WTC11 (cell line): ENCODE results near the gene CARHSP1. TPM values are rescaled to one million over a fixed set of nuclear protein-coding genes. Genes with fewer than 3 reads are reported as not detected.

Experiments
- ATAC-seq: fragments of 200-7000 bp; cut with Tn5 transposase; 2 replicates; pipeline ENCODE4 v1.10.0; 2021; ENCODE audit warnings: mild to moderate bottlenecking, moderate library complexity
- CTCF ChIA-PET: fragments of 300-600 bp; sonication (Branson Sonifier 250); formaldehyde crosslinking; loops from one replicate; lab custom pipeline; 2021; ENCODE audit warnings: antibody characterized with exemption; lab: Charles Lee
- POLR2A ChIA-PET: fragments of 350-600 bp; sonication (Branson Sonifier 250); formaldehyde crosslinking; loops from one replicate; lab custom pipeline; 2021; ENCODE audit warnings: antibody characterized with exemption; lab: Charles Lee
- DNase-seq: peaks from one replicate; pipeline ENCODE4 v3.0.0; 2021; ENCODE audit warnings: low spot score
- H3K27ac Mint-ChIP-seq: 2 replicates; pipeline ENCODE4 v1.8.0; 2021; ENCODE audit warnings: mixed read lengths
- H3K27me3 Mint-ChIP-seq: 2 replicates; pipeline ENCODE4 v1.8.0; 2021; ENCODE audit warnings: low read depth, mild to moderate bottlenecking, moderate library complexity, mixed read lengths
- H3K36me3 Mint-ChIP-seq: 2 replicates; pipeline ENCODE4 v1.8.0; 2021; ENCODE audit warnings: mixed read lengths
- H3K4me1 Mint-ChIP-seq: 2 replicates; pipeline ENCODE4 v1.8.0; 2022; ENCODE audit warnings: mixed read lengths
- H3K4me3 Mint-ChIP-seq: 2 replicates; pipeline ENCODE4 v1.8.0; 2021; ENCODE audit warnings: mild to moderate bottlenecking, moderate library complexity, mixed read lengths
- H3K9me3 Mint-ChIP-seq: 2 replicates; pipeline ENCODE4 v1.8.0; 2021; ENCODE audit warnings: mixed read lengths
- E2F5 ChIP-seq: sonication (generic); formaldehyde crosslinking; IDR thresholded peaks from 2 replicates; pipeline ENCODE4 v1.8.1; 2022; ENCODE audit warnings: mild to moderate bottlenecking, moderate library complexity, missing genetic modification reagents
- HMGXB4 ChIP-seq: sonication (generic); formaldehyde crosslinking; IDR thresholded peaks from 2 replicates; pipeline ENCODE4 v1.8.1; 2023; ENCODE audit warnings: mild to moderate bottlenecking, moderate library complexity, missing genetic modification reagents
- JUN ChIP-seq: sonication (generic); formaldehyde crosslinking; IDR thresholded peaks from 2 replicates; pipeline ENCODE4 v1.8.0; 2023; ENCODE audit warnings: mild to moderate bottlenecking, missing genetic modification reagents
- KAT7 ChIP-seq: sonication (generic); formaldehyde crosslinking; IDR thresholded peaks from 2 replicates; pipeline ENCODE4 v1.8.1; 2023; ENCODE audit warnings: missing genetic modification reagents, mild to moderate bottlenecking, borderline replicate concordance
- RELA ChIP-seq: sonication (generic); formaldehyde crosslinking; IDR thresholded peaks from 2 replicates; pipeline ENCODE4 v1.8.1; 2022; ENCODE audit warnings: missing genetic modification reagents, mild to moderate bottlenecking, borderline replicate concordance
- SMAD3 ChIP-seq: sonication (generic); formaldehyde crosslinking; IDR thresholded peaks from 2 replicates; pipeline ENCODE4 v1.8.0; 2022; ENCODE audit warnings: missing genetic modification reagents, mild to moderate bottlenecking, borderline replicate concordance
- SP1 ChIP-seq: sonication (generic); formaldehyde crosslinking; conservative IDR thresholded peaks from 2 replicates; pipeline ENCODE4 v1.8.1; 2022; ENCODE audit warnings: missing genetic modification reagents
- TEAD1 ChIP-seq: sonication (generic); formaldehyde crosslinking; IDR thresholded peaks from 2 replicates; pipeline ENCODE4 v1.8.0; 2022; ENCODE audit warnings: mild to moderate bottlenecking, missing genetic modification reagents
- ZNF138 ChIP-seq: sonication (generic); formaldehyde crosslinking; conservative IDR thresholded peaks from 2 replicates; pipeline ENCODE4 v1.8.1; 2022; ENCODE audit warnings: mild to moderate bottlenecking, moderate library complexity, missing genetic modification reagents
- ZNF396 ChIP-seq: fragments of 250-450 bp; sonication (Bioruptor Pico); IDR thresholded peaks from 2 replicates; pipeline ENCODE4 v1.8.0; 2021; ENCODE audit warnings: mild to moderate bottlenecking, moderate library complexity, borderline replicate concordance
- ZNF425 ChIP-seq: fragments of 250-450 bp; sonication (Bioruptor Pico); conservative IDR thresholded peaks from 2 replicates; pipeline ENCODE4 v1.9.0; 2021; ENCODE audit warnings: mild to moderate bottlenecking
- ZNF532 ChIP-seq: fragments of 250-450 bp; sonication (Bioruptor Pico); IDR thresholded peaks from 2 replicates; pipeline ENCODE4 v1.9.0; 2021; ENCODE audit warnings: mild to moderate bottlenecking, borderline replicate concordance
- total RNA-seq: library from RNA; stranded (reverse); gene quantifications from 3 replicates; pipeline ENCODE4 v1.2.3, GENCODE V29; 2021
- TF ChIP-seq, protein P1 (sequence below): fragments of 250-450 bp; sonication (Bioruptor Pico); IDR thresholded peaks from 2 replicates; pipeline ENCODE4 v1.9.0; 2021; ENCODE audit warnings: mild to moderate bottlenecking
- TF ChIP-seq, protein P2 (sequence below): sonication (generic); formaldehyde crosslinking; IDR thresholded peaks from 2 replicates; pipeline ENCODE4 v1.8.0; 2022; ENCODE audit warnings: mild to moderate bottlenecking, missing genetic modification reagents
- TF ChIP-seq, protein P3 (sequence below): sonication (generic); formaldehyde crosslinking; IDR thresholded peaks from 2 replicates; pipeline ENCODE4 v1.8.0; 2023; ENCODE audit warnings: missing genetic modification reagents, mild to moderate bottlenecking, borderline replicate concordance

The CARHSP1 gene
- total RNA-seq, 1 experiment from 2014 or later: 261 TPM

DNA sequence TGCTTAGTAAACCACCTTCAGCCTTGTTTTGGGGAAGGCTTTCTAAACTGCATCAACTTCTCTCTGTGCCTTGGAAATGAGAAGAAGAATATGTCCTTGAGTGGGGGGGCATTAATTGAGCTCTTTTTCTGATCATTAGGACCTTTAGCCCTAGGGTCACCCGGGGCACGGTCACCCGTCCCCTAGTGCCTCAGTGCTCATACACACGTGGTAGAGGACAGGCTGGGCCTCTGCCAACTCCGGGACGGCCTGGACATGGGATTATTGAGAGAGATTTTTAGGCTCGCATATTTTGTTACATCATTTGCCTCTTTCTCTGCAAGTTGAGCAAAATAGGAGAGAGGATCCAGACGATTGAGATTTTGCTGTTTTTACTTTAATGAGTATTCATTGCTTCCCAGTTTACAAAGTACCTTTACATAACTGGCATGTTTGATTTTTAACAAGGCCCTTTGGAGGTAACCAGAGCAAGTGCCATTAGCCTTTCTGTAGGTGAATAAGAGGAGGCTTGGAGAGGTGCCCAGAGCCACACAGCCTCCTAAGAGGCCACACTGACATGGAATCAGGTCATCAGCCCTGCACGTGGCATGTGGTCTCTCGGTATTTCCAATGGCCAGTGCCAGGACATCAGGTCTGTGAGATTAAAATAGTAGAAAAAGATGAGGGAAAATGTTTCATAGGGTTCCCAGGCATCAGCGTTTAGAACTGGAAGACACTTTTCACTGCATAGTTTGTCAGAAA, 60.0 kb downstream of the CARHSP1 start:
- H3K36me3 Mint-ChIP-seq: peaks cover 76% of the 10 kb centered on the region
- H3K4me3 Mint-ChIP-seq: no peak overlapping the region
- no peak for TF ChIP-seq RELA (CRISPR knock-in tag)
- no peak for TF ChIP-seq KAT7 (CRISPR knock-in tag)
- TF ChIP-seq SP1: no peak
- no peak for TF ChIP-seq HMGXB4
- no peak for TF ChIP-seq ZNF138
- TF ChIP-seq TEAD1 (CRISPR knock-in tag): no peak
- ATAC-seq (no peak), DNase-seq (no peak)
- H3K27me3 Mint-ChIP-seq: no peaks in the 10 kb centered on the region
- H3K4me1 Mint-ChIP-seq: peaks cover 7% of the 10 kb centered on the region; the same call in 1 of the 2 replicates
- no peaks in the 10 kb centered on the region for H3K9me3 Mint-ChIP-seq
- ChIA-PET POLR2A (no interaction called here), CTCF (no interaction called here)
- H3K27ac Mint-ChIP-seq: peak overlapping the region; percentile 77; the same call in 1 of the 2 replicates

DNA sequence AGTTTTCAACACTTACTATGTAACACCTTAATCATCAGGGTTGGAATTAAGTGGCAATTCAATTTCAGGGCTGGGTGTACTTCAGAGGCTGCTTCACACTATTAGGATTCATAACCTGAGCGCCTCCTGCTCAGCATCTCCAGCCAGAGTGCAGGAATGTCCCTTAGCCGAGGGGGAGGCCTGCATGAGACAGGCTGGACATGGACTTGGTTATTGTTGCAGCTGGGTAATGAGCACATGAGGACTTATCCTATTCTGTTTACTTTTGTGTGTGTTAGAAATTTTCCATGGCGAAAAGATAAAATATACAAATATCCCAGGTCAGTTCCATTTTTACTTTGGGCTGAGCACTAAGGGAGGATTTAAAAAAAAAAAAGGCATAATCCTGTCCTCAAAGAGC, 60.8 kb downstream of the CARHSP1 start:
- Mint-ChIP-seq H3K36me3 (peaks cover 74% of the 10 kb centered on the region), H3K27me3 (no peaks in the 10 kb centered on the region), H3K9me3 (no peaks in the 10 kb centered on the region), H3K27ac (no peak overlapping the region), H3K4me1 (peaks cover 7% of the 10 kb centered on the region; the same call in 1 of the 2 replicates), H3K4me3 (no peak overlapping the region)
- ChIA-PET POLR2A (no interaction called here), CTCF (no interaction called here)
- no peak for ATAC-seq
- DNase-seq: no peak
- TF ChIP-seq JUN (no peak), SMAD3 (no peak), ZNF425 (no peak), E2F5 (no peak), ZNF396 (no peak), ZNF532 (CRISPR knock-in tag) (no peak)
- TF ChIP-seq, protein P1, sequence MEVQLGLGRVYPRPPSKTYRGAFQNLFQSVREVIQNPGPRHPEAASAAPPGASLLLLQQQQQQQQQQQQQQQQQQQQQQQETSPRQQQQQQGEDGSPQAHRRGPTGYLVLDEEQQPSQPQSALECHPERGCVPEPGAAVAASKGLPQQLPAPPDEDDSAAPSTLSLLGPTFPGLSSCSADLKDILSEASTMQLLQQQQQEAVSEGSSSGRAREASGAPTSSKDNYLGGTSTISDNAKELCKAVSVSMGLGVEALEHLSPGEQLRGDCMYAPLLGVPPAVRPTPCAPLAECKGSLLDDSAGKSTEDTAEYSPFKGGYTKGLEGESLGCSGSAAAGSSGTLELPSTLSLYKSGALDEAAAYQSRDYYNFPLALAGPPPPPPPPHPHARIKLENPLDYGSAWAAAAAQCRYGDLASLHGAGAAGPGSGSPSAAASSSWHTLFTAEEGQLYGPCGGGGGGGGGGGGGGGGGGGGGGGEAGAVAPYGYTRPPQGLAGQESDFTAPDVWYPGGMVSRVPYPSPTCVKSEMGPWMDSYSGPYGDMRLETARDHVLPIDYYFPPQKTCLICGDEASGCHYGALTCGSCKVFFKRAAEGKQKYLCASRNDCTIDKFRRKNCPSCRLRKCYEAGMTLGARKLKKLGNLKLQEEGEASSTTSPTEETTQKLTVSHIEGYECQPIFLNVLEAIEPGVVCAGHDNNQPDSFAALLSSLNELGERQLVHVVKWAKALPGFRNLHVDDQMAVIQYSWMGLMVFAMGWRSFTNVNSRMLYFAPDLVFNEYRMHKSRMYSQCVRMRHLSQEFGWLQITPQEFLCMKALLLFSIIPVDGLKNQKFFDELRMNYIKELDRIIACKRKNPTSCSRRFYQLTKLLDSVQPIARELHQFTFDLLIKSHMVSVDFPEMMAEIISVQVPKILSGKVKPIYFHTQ (CRISPR knock-in tag): no peak
- TF ChIP-seq, protein P2, sequence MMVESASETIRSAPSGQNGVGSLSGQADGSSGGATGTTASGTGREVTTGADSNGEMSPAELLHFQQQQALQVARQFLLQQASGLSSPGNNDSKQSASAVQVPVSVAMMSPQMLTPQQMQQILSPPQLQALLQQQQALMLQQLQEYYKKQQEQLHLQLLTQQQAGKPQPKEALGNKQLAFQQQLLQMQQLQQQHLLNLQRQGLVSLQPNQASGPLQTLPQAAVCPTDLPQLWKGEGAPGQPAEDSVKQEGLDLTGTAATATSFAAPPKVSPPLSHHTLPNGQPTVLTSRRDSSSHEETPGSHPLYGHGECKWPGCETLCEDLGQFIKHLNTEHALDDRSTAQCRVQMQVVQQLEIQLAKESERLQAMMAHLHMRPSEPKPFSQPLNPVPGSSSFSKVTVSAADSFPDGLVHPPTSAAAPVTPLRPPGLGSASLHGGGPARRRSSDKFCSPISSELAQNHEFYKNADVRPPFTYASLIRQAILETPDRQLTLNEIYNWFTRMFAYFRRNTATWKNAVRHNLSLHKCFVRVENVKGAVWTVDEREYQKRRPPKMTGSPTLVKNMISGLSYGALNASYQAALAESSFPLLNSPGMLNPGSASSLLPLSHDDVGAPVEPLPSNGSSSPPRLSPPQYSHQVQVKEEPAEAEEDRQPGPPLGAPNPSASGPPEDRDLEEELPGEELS: no peak
- TF ChIP-seq, protein P3, sequence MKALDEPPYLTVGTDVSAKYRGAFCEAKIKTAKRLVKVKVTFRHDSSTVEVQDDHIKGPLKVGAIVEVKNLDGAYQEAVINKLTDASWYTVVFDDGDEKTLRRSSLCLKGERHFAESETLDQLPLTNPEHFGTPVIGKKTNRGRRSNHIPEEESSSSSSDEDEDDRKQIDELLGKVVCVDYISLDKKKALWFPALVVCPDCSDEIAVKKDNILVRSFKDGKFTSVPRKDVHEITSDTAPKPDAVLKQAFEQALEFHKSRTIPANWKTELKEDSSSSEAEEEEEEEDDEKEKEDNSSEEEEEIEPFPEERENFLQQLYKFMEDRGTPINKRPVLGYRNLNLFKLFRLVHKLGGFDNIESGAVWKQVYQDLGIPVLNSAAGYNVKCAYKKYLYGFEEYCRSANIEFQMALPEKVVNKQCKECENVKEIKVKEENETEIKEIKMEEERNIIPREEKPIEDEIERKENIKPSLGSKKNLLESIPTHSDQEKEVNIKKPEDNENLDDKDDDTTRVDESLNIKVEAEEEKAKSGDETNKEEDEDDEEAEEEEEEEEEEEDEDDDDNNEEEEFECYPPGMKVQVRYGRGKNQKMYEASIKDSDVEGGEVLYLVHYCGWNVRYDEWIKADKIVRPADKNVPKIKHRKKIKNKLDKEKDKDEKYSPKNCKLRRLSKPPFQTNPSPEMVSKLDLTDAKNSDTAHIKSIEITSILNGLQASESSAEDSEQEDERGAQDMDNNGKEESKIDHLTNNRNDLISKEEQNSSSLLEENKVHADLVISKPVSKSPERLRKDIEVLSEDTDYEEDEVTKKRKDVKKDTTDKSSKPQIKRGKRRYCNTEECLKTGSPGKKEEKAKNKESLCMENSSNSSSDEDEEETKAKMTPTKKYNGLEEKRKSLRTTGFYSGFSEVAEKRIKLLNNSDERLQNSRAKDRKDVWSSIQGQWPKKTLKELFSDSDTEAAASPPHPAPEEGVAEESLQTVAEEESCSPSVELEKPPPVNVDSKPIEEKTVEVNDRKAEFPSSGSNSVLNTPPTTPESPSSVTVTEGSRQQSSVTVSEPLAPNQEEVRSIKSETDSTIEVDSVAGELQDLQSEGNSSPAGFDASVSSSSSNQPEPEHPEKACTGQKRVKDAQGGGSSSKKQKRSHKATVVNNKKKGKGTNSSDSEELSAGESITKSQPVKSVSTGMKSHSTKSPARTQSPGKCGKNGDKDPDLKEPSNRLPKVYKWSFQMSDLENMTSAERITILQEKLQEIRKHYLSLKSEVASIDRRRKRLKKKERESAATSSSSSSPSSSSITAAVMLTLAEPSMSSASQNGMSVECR: no peak
